Activated B cell treated with CpG ODN at 0.5 μM for 24 hours (primary cell): ENCODE results near the gene ECM1. TPM values are rescaled to one million over a fixed set of nuclear protein-coding genes. Genes with fewer than 3 reads are reported as not detected.

Experiments
- ATAC-seq: fragments of 200-7000 bp; cut with Tn5 transposase; one replicate; pipeline ENCODE4 v1.10.0; 2021; ENCODE audit warnings: low read depth, mild to moderate bottlenecking, moderate library complexity
- CTCF ChIA-PET: fragments of 350-600 bp; sonication (Branson Sonifier 250); formaldehyde crosslinking; loops from one replicate; lab custom pipeline; 2021; ENCODE audit warnings: antibody characterized with exemption; lab: Charles Lee
- POLR2A ChIA-PET: fragments of 350-600 bp; sonication (Branson Sonifier 250); formaldehyde crosslinking; loops from one replicate; lab custom pipeline; 2021; ENCODE audit warnings: antibody characterized with exemption; lab: Charles Lee
- DNase-seq: peaks from one replicate; pipeline ENCODE4 v3.0.0; 2022
- H3K27ac Mint-ChIP-seq: one replicate; pipeline ENCODE4 v1.8.0; 2020; ENCODE audit warnings: mixed read lengths
- H3K27me3 Mint-ChIP-seq: one replicate; pipeline ENCODE4 v1.8.0; 2021; ENCODE audit warnings: mixed read lengths
- H3K36me3 Mint-ChIP-seq: one replicate; pipeline ENCODE4 v1.8.0; 2021; ENCODE audit warnings: low read depth, mixed read lengths
- H3K4me1 Mint-ChIP-seq: one replicate; pipeline ENCODE4 v1.8.0; 2021; ENCODE audit warnings: mixed read lengths
- H3K4me3 Mint-ChIP-seq: one replicate; pipeline ENCODE4 v1.8.0; 2020; ENCODE audit warnings: mild to moderate bottlenecking, mixed read lengths
- H3K9me3 Mint-ChIP-seq: one replicate; pipeline ENCODE4 v1.8.0; 2020; ENCODE audit warnings: mixed read lengths
- intact Hi-C: fragments of 100-400 bp; cut with micrococcal nuclease; formaldehyde crosslinking; loops from one replicate; pipeline ENCODE4 v1.15.1; 2024
- total RNA-seq: library from RNA; stranded (reverse); gene quantifications from 2 replicates; pipeline ENCODE4 v1.2.3, GENCODE V29; 2022
- TF ChIP-seq, protein P1 (sequence below): fragments of 200-600 bp; IDR thresholded peaks from one replicate; pipeline ENCODE4 v1.8.0; 2022; ENCODE audit warnings: antibody characterized with exemption, mild to moderate bottlenecking

ECM1 gene
- total RNA-seq, 1 donor from 2014 or later: 2.1 TPM

DNA sequence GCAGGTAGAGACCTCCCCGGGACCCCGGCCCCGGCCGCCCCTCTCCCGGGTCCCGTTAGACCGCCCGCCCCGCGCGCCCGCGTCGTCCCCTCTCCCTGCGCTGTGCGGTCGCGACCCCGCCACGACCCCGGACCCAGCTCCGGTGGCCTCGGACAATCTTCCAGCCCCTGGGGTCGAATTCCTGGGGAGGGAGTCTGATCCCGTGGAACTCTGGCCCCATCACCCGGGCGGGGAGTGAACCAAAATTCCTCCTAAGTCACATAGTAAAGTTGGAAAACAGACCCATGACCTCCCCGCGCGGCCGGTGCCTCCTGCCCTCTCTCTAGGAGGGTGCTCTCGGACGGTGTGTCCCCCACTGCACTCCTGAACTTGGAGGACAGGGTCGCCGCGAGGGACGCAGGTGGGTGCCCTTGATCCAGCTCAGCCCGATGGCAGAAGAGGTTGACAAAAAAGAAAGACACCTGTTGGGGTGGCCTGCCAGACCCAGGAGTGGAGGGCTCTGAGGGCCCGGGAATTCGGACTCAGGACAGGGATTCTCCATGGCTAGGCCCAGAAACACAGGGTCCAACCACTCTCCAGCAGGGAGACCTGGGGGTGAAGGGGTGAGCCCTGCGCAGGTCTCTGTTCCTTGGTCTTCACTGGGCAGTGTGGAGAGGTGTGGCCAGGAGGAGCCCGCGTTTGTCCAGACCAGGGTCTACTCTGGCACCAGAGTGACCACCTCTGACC lies 41.8 kb downstream of the ECM1 start:
- H3K4me3 Mint-ChIP-seq: peak overlapping the region; percentile 81
- H3K27me3 Mint-ChIP-seq: peaks cover 21% of the 10 kb centered on the region
- ChIA-PET CTCF (no interaction called here), POLR2A (interaction anchor here (1.1 to 1.7 kb wide), 2 partner anchors 11 to 28 kb away, joined by 3 to 11 read pairs; no protein-coding TSS in a partner anchor)
- peaks cover 24% of the 10 kb centered on the region for H3K4me1 Mint-ChIP-seq
- no peak for DNase-seq
- TF ChIP-seq, protein P1, sequence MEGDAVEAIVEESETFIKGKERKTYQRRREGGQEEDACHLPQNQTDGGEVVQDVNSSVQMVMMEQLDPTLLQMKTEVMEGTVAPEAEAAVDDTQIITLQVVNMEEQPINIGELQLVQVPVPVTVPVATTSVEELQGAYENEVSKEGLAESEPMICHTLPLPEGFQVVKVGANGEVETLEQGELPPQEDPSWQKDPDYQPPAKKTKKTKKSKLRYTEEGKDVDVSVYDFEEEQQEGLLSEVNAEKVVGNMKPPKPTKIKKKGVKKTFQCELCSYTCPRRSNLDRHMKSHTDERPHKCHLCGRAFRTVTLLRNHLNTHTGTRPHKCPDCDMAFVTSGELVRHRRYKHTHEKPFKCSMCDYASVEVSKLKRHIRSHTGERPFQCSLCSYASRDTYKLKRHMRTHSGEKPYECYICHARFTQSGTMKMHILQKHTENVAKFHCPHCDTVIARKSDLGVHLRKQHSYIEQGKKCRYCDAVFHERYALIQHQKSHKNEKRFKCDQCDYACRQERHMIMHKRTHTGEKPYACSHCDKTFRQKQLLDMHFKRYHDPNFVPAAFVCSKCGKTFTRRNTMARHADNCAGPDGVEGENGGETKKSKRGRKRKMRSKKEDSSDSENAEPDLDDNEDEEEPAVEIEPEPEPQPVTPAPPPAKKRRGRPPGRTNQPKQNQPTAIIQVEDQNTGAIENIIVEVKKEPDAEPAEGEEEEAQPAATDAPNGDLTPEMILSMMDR: no peak
- H3K27ac Mint-ChIP-seq: no peak overlapping the region
- H3K36me3 Mint-ChIP-seq: no peaks in the 10 kb centered on the region
- ATAC-seq: no peak
- H3K9me3 Mint-ChIP-seq: no peaks in the 10 kb centered on the region
- intact Hi-C loops: no loop called here

DNA sequence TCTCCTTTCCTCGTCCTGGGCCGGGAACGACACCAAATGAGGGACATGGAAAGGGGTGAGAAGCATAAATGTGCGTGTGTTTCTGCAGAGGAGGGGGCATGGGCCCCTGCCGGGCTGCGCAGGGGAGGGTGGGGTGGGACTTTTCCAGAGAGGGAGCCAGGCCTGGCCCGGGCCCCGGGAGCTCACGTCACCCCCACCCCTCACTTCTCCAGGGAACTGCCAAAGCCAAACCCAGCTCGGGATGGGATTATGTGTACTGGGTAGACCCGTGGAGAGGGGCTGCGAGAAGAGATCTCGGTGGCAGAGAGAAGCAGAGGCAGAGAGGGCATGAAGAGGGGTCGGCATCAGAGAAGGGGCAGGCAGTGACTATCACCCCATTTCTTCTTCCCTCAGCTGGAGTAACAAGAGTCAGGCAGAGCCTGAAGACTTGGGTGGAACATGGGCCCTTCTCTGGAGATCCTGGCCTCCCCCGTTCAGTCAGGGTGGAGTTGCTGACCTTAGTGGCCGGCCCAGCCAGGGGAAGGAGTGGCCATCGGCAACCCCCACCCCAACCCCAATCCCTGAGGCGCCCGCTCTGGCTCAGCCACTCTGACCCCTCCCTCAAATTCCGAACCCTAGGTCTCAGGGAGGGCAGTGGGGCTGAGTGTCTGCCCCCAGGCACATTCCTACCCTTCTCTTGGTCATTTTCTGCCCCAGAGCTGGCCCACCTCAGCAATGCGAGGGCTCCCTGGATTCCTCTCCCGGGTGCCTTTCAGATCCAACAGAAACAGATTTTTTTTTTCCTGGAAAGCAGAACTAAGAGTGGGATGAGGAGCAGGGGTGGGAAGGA lies 42.5 kb downstream of the ECM1 start:
- CTCF ChIA-PET: interaction anchor here (0.9 to 1.6 kb wide), 3 partner anchors 9 to 17 kb away, joined by 3 to 4 read pairs (median 3); no protein-coding TSS in a partner anchor
- no peak for ATAC-seq
- POLR2A ChIA-PET: interaction anchor here (1.1 kb wide), 1 partner anchor 27 kb away, joined by 3 read pairs; no protein-coding TSS in a partner anchor
- H3K4me1 Mint-ChIP-seq: peaks cover 24% of the 10 kb centered on the region
- no peaks in the 10 kb centered on the region for H3K9me3 Mint-ChIP-seq
- TF ChIP-seq, protein P1: no peak
- DNase-seq: no peak
- intact Hi-C loops: no loop called here
- peaks cover 19% of the 10 kb centered on the region for H3K27me3 Mint-ChIP-seq
- H3K27ac Mint-ChIP-seq: no peak overlapping the region
- no peak overlapping the region for H3K4me3 Mint-ChIP-seq
- no peaks in the 10 kb centered on the region for H3K36me3 Mint-ChIP-seq

DNA sequence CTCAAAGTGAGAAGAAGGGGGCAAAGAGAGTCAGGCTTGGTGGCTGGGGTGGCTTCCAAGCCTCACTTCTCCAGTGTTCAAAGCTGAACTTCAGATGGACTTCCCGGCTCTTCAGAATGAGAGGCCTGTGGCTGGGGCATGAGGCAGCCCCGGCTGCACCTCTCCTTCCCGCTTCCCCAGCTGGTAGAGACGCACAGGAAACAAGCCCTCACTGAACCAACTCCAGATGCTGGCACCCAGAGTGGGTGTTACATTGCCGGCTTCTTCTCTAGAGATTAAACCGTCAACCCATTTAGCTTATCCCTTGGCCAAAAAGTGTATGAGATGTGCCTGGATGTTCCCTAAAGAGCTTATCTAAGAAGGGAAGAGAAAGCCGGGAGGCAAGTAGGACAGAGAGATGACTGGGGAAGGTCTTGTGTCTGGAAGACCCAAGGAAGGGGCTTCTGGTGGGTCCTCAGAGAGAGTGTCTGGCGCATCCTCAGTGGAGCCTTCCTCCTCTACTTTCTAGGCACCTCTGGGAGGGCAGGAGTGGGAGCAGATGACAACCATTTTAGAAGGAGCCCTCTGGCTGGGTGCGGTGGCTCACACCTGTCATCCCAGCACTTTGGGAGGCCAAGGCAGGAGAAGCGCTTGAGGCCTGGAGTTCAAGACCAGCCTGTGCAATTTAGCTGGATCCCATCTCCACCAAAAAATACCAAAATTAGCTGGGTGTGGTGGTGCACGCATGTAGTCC lies 43.3 kb downstream of the ECM1 start:
- ATAC-seq (no peak), DNase-seq (no peak)
- ChIA-PET CTCF (interaction anchor here (0.9 to 1.6 kb wide), 3 partner anchors 8 to 16 kb away, joined by 3 to 4 read pairs (median 3); no protein-coding TSS in a partner anchor), POLR2A (interaction anchor here (0.5 to 1.0 kb wide), 2 partner anchors 9 to 380 kb away, joined by 3 to 5 read pairs; no protein-coding TSS in a partner anchor)
- intact Hi-C loops: no loop called here
- Mint-ChIP-seq H3K27ac (no peak overlapping the region), H3K4me1 (peaks cover 24% of the 10 kb centered on the region), H3K36me3 (no peaks in the 10 kb centered on the region), H3K4me3 (no peak overlapping the region), H3K27me3 (peaks cover 18% of the 10 kb centered on the region), H3K9me3 (no peaks in the 10 kb centered on the region)
- TF ChIP-seq, protein P1: no peak

GRCh38 chr1:150551784-150552127 lies 43.8 kb downstream of the ECM1 start:
- Mint-ChIP-seq H3K36me3 (no peaks in the 10 kb centered on the region), H3K27ac (no peak overlapping the region), H3K4me1 (peaks cover 24% of the 10 kb centered on the region), H3K9me3 (no peaks in the 10 kb centered on the region), H3K4me3 (no peak overlapping the region), H3K27me3 (peaks cover 15% of the 10 kb centered on the region)
- intact Hi-C loops: no loop called here
- ATAC-seq (no peak), DNase-seq (no peak)
- TF ChIP-seq, protein P1: no peak
- POLR2A ChIA-PET: interaction anchor here (0.5 to 1.0 kb wide), 2 partner anchors 8 to 379 kb away, joined by 3 to 5 read pairs; no protein-coding TSS in a partner anchor
- CTCF ChIA-PET: interaction anchor here (1.6 kb wide), 1 partner anchor 16 kb away, joined by 3 read pairs; no protein-coding TSS in a partner anchor
